ENCODE data around the gene CLCN4. TPM values are rescaled to one million over a fixed set of nuclear protein-coding genes. Genes with fewer than 3 reads are reported as not detected.
A peak's percentile ranks its signal among the peaks of the same experiment; 100 is the strongest.

Gene CLCN4
- total RNA-seq, 1 donor from 2014 or later, result 6.3 TPM

DNA sequence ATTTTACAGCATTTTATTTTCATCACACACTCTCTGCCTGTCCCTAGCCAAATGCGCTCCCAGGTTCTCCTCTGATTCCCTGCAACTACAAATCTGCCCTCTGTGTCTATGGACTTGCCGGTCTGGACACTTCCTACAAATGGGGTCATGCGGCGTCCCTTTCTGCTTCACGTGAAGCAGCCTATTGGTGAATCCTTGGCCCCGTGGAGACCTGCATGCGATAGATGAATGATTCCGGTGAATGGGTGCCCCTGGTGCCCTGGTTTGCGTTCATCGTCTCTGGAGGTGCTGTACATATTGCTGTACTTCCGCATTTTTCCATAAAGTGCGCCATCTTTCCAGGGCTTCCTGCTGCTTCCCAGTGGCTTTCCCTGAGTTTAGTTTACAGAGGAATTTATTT, 27.5 kb upstream of the CLCN4 start:
- DNase-seq (ENCODE audit: low spot score), result no peak

DNA sequence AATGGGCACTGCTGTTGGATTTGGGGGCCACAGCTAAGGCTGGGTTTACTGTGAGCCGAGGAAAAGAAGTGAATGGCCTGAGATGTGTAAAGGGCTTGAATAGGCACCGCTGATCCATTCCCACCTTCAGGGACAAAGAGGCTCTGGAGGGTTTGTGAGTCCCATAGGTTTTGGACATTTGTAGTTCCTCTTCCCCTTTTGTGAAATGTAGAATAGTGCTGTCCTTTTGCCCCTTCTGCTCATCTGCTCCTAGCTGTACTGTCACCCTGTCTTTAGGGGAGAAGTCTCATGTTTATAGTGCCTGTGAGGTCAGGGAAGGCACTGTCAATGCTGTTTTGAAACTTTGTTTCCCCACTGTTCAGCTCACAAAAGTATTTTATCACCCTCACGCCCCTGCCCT, 26.4 kb upstream of the CLCN4 start:
- DNase-seq (ENCODE audit: low spot score), result no peak

DNA sequence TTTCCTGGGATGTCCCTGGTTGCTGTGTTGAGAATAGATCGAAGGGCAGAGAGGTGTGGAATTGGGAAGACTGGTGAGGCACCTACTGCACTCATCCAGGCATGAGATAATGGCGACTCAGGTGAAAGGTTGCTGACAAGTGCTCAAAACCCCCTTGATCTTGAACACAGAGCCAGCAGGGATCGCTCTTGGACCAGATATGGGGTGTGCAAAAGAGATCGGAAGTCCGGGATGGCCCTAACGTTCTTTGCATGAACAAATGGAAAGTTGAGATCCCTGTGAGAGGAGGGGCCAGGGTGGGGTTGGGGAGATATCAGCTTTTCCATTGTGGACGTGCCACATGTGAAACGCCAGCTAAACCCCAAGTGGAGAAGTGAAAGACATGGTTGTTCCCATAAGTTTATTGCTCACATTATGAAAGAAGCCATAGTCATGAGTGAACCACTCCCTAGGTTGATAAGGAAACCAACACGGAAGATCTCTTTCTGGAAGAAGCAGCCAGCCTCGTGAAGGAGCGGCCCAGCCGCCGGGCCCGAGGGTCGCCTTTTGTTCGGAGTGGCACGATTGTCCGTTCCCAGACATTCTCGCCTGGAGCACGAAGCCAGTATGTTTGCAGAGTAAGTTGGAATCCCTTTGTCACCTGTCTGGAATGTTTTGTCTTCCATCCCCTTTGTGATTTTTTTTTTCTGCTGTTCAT, 22.6 kb upstream of the CLCN4 start:
- no peak for DNase-seq (ENCODE audit: low spot score)

DNA sequence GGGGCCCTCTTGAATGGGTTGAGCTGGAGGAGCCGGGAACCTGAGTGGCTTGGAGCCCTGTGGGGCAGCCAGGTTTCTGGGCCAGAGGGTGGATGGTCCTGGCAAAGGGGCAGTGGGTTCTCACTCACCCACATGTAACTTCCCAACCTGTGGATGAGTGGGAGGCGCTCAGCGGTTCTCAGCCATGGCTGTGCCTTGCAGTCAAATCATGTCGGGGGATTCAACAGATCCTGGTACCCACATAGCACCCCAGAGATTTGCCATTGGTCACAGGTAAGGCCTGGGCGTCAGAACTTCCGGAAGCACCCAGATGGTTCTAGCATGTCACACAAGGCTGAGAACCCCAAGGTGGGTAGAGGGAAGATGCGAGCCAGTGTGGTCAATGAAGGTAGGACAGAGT, 21.9 kb upstream of the CLCN4 start:
- DNase-seq (ENCODE audit: low spot score), result no peak

DNA sequence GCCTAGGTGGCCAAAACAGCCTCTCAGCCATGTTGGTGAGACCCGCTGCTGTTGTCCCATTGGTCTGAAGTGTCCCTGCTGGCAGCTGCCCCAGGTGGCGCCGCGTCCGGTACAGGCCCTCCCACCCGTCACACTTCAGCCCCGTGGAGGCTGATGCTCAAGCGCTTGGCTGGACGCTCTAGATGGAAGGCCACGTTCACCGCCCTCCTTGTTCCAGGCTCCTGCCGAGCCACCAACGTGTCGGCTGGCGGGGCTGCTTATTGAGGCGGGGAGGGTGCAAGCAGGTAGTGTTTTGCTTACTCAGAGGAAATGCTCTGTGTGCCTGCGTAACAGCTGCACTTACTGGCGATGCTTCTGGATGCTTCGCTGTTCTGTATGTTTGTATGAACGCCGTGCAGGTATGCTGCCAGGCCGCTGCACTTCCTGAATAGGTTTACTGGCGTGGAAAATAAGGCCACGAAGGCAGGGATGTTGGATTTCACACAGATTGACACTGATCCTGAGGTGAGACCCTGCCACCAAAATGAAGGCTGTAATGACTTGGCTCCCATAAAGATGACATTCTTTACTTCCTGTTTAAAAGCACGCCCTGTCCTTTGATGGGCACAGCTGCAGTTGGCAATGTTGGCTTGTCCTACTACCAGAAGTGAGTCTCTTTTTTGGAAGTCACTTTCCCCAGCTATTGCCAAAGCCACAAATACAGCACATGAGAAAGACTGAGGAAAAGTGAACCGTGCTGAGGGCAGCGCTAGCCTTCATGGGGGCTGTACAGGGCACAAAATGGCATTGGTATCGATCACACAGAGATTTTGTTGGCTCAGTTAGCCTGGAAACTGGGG, 21.0 kb upstream of the CLCN4 start:
- DNase-seq (ENCODE audit: low spot score), result no peak

DNA sequence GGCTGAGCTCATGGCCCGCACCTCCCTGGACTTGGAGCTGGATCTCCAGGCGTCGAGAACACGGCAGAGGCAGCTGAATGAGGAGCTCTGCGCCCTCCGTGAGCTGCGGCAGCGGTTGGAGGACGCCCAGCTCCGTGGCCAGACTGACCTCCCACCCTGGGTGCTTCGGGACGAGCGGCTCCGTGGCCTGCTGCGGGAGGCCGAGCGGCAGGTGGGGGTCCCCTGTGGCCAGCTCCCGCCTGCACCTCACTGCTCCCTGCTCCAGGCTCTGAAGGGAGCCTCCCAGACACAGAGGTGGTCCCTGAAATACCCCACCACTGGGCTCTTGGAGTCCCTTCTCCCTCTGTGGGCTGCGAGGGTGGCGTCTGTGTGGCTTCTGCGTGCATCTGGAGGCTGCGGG, 18.0 kb upstream of the CLCN4 start:
- no peak for DNase-seq (ENCODE audit: low spot score)

DNA sequence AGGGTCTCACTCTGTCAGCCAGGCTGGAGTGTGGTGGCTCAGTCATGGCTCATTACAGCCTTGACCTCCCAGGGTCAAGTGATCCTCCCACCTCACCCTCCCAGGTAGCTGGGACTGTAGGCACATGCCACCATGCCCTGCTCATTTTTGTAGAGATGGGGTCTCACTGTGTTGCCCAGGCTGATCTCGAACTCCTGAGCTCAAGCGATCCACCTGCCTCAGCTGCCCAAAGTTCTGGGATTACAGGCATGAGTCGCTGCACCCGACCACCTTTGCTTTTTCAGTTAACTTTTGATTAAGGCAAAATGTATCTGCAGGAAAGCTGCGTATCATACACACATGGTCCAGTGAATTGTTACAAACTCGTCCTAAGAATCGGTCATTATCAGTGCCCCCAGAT, 16.5 kb upstream of the CLCN4 start:
- DNase-seq (ENCODE audit: low spot score), result no peak

DNA sequence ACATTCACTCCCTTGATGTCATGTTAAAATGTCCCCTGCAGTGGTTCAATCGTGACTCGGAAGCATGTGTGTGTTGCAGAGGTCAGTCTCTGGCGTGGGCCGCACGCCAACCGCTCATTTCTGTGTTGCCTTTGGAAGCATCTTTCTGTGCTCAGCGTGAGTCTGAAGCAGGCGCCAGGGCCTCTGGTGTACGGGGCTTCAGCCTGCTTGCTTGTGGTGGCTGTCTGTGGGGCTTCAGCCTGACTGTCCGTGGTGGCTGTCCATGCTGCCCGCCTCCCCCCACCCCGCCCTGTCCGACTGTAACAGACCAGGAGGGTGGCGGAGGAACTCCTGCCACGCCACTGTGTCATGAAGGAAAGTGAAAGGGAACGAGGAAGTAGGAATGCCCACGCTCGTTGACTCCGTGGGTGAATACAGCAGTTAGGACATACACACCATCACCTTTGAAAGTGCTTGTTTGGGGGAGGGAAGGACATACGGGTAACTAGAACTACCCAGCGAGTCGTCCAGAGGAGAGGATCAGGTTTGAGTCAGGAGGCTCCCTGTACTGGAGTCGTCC, 14.7 kb upstream of the CLCN4 start:
- DNase-seq (ENCODE audit: low spot score), result no peak

DNA sequence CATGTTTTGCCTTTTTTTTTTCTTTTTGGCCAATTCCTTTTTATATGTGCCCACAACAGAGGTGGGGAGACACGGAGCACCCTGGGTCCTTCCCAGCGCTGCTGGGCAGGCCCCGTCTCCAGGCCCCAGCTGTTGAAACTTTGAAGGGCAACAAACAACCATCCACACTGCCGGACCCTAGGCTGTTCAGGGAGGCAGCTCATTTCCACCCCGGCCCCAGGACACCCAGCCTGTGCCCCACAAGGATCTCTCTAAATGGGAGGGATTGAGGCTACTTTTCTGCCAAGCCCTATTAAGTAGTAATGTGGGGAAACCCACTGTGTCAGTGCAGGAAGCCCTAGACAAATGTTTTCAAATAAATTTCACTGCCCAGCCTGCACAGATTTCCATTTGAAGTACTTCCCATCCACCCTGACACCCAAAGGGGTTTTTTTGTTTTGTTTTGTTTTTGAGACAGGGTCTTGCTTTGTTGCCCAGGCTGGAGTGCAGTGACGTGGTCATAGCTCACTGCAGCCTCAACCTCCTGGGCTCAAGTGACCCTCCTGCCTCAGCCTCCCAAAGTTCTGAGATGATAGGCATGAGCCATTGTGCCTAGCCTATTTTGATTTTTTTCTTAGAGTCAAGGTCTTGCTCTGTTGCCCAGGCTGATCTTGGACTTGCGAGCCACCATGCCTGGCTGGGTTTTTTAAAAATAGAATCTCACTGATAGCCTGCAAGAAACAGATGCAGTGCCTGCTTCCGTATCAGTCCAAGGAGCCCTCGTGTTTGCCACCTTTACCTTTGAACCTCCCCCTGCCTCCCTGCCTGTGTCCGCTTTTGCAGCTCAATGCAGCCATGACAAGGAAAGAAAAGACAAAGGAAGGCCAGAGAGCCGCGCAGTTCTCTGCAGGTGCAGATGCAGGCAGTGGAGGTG, 13.4 kb upstream of the CLCN4 start:
- no peak for DNase-seq (ENCODE audit: low spot score)

DNA sequence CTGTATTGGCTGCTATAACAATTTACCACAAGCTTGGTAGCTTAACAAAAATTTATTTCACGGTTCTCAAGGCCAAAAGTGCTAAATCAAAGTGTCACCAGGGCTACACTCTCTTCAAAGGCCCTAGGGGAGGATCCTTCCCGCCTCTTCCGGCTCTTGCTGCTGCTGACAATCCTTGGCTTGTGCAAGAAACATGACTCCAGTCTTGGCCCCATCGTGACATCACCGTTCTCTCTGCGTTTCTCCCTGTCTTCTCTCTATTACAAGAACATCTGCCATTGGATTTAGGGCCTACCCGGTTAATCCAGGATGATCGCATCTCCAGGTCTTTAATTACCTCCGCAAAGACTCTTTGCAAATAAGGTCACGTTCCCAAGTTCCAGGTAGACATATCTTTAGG, 10.4 kb upstream of the CLCN4 start:
- DNase-seq (ENCODE audit: low spot score), result no peak

DNA sequence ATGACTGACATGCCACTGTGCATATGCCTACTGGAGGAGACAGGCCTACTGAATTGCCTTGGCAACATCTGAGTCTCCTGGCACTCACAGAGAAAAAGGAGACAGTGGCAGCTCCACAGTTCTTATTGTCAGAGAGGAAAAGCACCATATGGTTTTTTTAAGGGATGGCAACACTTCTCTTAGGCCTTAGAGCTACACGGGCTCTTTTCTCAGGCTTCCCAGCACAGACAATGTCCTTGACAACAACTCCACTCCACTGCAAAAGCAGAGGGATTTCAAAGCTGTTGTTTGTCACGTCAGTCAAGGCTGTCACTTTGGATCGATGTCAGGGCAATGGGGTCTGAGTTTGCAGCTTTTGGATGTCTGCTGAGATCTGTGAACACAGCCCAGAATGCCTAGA, 4.7 kb upstream of the CLCN4 start:
- DNase-seq (ENCODE audit: low spot score), result no peak

DNA sequence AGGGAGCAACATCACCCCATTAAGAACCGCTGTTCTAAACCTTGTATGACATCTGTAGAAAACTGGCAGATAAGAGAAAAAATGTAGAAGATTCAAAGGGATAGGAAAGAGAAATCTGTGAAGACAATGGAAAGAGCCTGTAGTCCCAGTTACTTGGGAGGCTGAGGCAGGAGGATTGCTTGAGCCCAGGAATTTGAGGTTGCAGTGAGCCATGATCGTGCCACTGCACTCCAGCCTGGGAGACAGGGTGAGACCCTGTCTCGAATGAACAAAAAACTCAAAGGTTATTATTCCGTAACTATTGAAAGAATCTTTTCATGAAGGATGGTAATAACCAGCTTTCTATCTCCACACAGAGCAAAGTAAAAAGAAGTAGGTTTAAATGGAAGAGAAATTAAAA, 1.6 kb upstream of the CLCN4 start:
- no peak for DNase-seq (ENCODE audit: low spot score)

DNA sequence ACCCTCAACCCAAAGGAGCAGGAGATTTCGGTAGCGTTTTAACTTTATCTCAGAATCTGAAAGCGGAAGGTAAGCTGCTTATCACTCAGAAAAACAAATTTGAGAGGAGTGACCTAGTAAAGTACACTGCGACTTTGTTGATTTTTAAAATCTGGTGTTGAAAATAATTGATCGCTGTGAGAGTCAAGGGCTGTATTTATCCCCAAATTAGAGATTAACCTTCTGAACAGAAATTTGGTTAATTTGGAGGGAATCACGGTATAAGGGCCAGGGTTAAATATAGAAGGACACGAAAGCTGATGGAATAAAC, 212 bp downstream of the CLCN4 start:
- DNase-seq (ENCODE audit: low spot score), result no peak

DNA sequence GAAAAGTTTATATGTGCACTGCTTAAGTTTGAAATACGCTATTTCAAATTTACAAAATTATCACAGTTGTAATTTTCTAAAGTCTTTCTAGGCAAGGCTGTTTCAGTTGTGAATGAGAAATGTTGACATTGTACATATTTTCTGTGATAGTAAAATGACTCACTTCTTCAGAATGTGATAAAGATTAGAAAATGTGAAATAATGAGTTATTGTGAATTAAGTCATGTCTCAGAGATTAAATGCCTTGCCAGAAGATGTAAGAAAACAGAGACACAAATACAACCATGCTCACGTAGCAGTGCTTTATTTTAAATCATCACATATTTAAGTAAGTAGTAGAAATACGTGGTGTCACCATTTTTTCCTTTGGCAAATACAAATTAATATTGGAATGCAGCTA, 768 bp downstream of the CLCN4 start:
- DNase-seq (ENCODE audit: low spot score), result peak; percentile 22

DNA sequence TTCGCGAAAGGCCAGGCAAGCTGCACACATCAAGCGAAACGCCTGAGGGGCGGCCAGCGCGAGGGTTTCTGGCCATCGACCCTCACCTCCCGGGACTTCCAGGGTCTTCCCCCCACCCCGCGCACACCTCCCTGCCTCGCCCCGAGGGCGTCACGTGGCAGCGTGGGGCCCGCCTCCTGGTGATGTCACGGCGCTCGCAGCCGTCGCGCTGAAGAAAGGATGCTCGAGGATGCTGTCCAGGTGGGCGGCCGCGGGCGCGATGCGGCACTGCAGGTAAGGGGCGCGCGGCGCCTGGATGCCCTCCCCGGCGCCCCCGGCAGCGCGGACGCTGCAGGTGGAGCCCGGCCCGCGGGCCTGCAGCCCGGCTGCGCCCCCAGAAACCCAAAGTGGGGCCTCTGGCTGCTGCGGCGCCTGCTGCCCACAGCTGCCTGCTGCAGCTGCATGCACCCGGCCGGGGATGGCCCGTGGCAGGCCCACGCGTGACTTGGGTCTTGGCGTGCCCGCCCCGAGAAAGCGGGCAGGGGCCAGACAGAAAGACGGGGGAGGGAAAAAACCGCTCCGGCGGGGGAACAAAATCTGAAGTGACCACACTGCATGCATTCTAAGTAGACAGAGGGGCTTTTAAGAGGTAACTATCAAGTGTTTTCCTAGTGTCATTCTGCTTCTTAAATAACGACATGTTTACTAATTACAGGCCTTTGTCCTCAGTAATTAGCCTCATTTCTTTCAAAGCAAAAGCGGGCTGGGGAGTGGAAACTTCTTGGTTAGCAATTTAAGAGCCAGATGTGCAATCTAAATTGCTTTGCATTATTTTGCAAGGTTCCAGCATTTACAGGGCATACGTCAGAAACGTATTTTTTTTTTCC, 1.7 kb downstream of the CLCN4 start:
- DNase-seq (ENCODE audit: low spot score), result peak; percentile 30

DNA sequence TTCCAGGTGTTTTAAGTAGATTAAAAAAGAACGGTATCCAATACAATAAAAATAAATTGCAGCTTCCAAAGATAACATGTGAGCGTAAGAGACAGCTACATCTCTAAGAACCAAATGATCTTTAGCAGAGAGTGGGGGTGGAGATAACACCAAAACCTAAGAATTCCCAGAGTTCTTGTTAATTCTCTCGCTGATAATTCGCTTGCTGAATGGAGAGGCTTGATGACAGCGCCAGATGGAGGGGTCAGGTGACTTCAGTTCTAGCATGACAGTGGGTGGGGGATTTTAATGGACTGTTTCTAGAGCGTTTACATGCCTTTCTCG, 2.3 kb downstream of the CLCN4 start:
- DNase-seq (ENCODE audit: low spot score), result no peak

DNA sequence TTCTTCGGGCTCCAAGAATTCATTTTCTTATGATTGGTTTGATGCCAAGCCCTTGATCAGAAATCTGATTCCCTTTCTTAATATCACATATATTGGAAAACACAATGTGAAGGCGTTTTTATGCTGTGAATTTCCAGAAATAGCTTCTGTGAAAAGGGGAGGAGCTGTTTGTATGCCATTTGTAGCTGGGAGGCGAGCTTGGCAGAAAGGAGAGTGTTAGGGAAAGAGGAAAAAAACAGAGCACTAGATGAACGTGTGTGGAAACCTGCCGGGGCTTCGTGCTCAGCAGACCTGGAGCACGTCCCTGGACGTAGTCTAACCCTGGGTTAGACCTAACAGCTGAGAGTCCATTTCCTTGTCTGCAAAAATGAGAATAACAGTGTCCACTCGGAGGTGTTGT, 3.4 kb downstream of the CLCN4 start:
- DNase-seq (ENCODE audit: low spot score), result no peak

DNA sequence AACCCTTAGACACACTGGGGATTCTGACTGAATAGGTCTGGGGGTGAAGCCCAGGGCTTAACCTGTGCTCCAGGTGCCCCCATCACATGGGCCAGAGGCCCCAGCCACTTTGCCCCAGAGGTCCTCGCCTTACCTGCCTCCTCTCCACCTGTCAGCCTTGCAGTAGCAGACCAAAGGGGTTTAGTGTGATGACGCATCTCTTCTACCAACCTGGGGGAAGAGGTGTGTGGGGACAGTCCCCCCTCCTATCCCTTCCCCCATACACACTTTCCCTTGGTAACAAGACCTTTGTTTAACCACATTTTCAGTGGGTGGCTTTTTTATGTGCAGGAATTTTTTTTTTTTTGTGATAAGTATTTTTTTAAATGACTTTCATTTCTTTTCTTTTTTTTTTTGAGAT, 6.3 kb downstream of the CLCN4 start:
- no peak for DNase-seq (ENCODE audit: low spot score)

DNA sequence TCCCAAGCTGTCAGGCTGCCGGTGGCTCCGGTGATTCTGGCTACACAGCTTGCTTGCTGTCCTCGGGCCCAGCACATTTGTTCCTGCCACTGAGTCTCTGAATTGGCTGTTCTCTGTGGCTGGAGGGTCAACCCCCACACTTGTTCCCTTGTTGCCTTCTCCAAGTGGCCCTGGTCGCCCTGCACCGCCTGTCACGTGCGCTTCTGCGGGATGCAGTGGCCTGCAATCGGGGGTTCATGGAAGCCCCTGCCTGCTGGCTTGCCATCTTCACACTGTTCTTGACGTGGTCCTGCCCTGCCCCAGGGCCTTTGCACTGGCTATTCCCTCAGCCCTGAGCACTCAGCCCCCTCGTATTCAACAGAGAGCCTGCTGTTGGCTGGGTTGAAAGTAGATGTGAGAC, 8.1 kb downstream of the CLCN4 start:
- no peak for DNase-seq (ENCODE audit: low spot score)

DNA sequence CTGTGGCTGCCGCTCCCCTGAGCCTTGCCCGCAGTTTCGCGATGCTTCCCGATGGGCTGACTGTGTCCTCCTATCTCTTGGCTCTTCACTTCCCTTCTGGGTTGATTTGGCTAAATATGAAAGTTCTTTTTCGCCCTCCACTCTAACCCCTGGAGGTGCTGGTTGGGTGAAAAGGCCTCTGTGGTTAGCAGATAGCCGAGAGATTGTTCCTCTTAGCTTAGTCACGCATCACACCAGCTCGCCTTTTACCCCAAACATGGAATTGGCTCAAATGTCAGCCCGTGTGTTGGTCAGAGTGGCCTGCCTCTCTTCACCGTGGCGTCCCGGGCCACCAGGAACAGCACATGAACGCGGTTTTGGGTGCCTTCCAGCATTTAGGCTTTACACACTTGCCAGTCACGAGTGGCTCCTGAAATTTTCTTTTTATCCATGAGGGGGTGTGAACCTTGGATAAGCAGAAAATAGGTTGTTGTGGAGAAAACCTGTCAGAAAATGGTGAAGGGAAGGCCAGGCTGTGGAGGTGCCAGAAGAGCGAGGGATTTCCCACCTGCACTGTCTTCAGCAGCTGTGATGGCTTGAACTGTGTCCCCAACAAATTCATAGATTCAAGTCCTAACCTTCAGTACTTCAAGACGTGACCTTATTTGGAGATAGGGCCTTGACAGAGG, 8.9 kb downstream of the CLCN4 start:
- DNase-seq (ENCODE audit: low spot score), result no peak

DNA sequence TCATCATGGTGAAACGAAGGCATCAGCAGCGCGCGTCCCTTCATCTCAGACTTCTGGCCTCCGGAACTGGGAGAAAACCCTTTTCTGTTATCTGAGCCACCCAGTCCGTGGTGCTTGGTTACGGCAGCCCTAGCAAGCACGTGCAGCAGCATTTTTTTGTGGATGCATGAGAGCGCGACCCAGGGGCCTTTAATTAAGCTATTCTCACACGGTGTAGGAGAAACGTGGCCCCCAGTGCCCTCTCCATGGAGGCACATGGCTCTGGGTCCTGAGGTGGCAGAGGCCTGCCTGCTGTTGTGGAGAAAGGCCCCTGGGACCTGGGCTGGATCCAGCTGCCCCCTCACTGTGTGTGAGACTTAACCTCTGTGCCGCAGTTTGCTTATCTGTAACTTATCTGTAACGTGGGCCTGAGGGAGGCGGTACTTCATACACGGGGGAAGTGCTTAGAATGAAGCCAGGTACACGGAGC, 9.5 kb downstream of the CLCN4 start:
- no peak for DNase-seq (ENCODE audit: low spot score)

Data from umbilical cord (tissue), 2 donors.